K562 treated with DMSO at 1 percent for 24 hours (cell line): ENCODE data around the gene UCN. TPM values are rescaled to one million over a fixed set of nuclear protein-coding genes. Genes with fewer than 3 reads are reported as not detected.

ENCODE experiments used
- total RNA-seq: library from RNA; unstranded; fragments of 300-600 nt; gene quantifications from 2 replicates; pipeline ENCODE4 v1.2.3, GENCODE V29; 2022; ENCODE audit warnings: low read depth; ENCODE audit not compliant: insufficient read depth

Gene UCN
- 5.5 and 11.2 TPM in 2 replicates for total RNA-seq

GRCh38 chr2:27308359-27308881, at the start of gene UCN:
TSS of gene UCN (minus strand) at chr2:27308445. CDS start at chr2:27307895, 550 bp downstream.

GRCh38 chr2:27356382-27357181, 48.3 kb upstream of the UCN start, which contains the start of gene GTF3C2:
TSS of gene GTF3C2 (minus strand) at chr2:27356764. CDS start at chr2:27343554, 13,210 bp downstream.

GRCh38 chr2:27322766-27323595, 14.7 kb upstream of the UCN start, which contains the start of gene MPV17:
TSS of gene MPV17 (minus strand) at chr2:27323097. CDS start at chr2:27322517, 580 bp downstream.

GRCh38 chr2:27281855-27282559, 26.2 kb downstream of the UCN start, which contains the start of gene TRIM54:
TSS of gene TRIM54 (plus strand) at chr2:27282429. CDS start at chr2:27282732, 303 bp downstream.

GRCh38 chr2:27275211-27276150, 32.8 kb downstream of the UCN start, which contains the start of gene DNAJC5G:
TSS of gene DNAJC5G (plus strand) at chr2:27275433. CDS start at chr2:27276729, 1,296 bp downstream.

GRCh38 chr2:27262379-27263286, 45.6 kb downstream of the UCN start, which contains the start of gene SLC30A3:
TSS of gene SLC30A3 (minus strand) at chr2:27263047. CDS start at chr2:27262906, 141 bp downstream.

Other genes starting within 250 kb of the UCN start
- 226 and 237 TPM in 2 replicates for gene OST4, start 236.8 kb downstream of the UCN start, total RNA-seq
- 4.9 and 5.4 TPM in 2 replicates for gene EMILIN1, start 229.8 kb downstream of the UCN start, total RNA-seq
- gene KHK, start 221.7 kb downstream of the UCN start, total RNA-seq: 18.6 and 18.8 TPM in 2 replicates
- gene CGREF1, start 189.3 kb downstream of the UCN start, total RNA-seq: 0.29 and 0.39 TPM in 2 replicates
- gene ABHD1, start 184.6 kb downstream of the UCN start, total RNA-seq: 0.23 and 0.66 TPM in 2 replicates
- 102 and 109 TPM in 2 replicates for gene PREB, start 173.8 kb downstream of the UCN start, total RNA-seq
- gene PRR30, start 169.0 kb downstream of the UCN start, total RNA-seq: not detected in 2 replicates
- gene TCF23, start 159.4 kb downstream of the UCN start, total RNA-seq: not detected in 2 replicates
- gene ATRAID, start 96.4 kb downstream of the UCN start, total RNA-seq: 99.2 and 103 TPM in 2 replicates
- 34.1 and 34.6 TPM in 2 replicates for gene SLC5A6, start 96.2 kb downstream of the UCN start, total RNA-seq
- 45.7 and 49.5 TPM in 2 replicates for gene CAD, start 91.1 kb downstream of the UCN start, total RNA-seq
- 2.3 and 2.8 TPM in 2 replicates for gene SLC30A3, start 45.4 kb downstream of the UCN start, total RNA-seq
- 0.30 TPM in 1 of 2 replicates, not detected in the other for gene DNAJC5G, start 33.0 kb downstream of the UCN start, total RNA-seq
- not detected in 2 replicates for gene TRIM54, start 26.0 kb downstream of the UCN start, total RNA-seq
- gene MPV17, start 14.7 kb upstream of the UCN start, total RNA-seq: 64.7 and 77.2 TPM in 2 replicates
- 48.9 and 53.5 TPM in 2 replicates for gene GTF3C2, start 48.3 kb upstream of the UCN start, total RNA-seq
- gene EIF2B4, start 61.9 kb upstream of the UCN start, total RNA-seq: 60.9 and 61.9 TPM in 2 replicates
- gene SNX17, start 62.2 kb upstream of the UCN start, total RNA-seq: 89.8 and 91.5 TPM in 2 replicates
- 16.2 and 19.4 TPM in 2 replicates for gene ZNF513, start 72.3 kb upstream of the UCN start, total RNA-seq
- 120 and 121 TPM in 2 replicates for gene PPM1G, start 101.1 kb upstream of the UCN start, total RNA-seq
- gene NRBP1, start 120.2 kb upstream of the UCN start, total RNA-seq: 68.5 and 71.1 TPM in 2 replicates
- 2.4 and 3.1 TPM in 2 replicates for gene KRTCAP3, start 133.9 kb upstream of the UCN start, total RNA-seq
- 11.7 and 13.2 TPM in 2 replicates for gene IFT172, start 181.3 kb upstream of the UCN start, total RNA-seq
- 26.3 and 28.8 TPM in 2 replicates for gene FNDC4, start 186.8 kb upstream of the UCN start, total RNA-seq
- gene GCKR, start 188.4 kb upstream of the UCN start, total RNA-seq: 0.52 TPM in 1 of 2 replicates, not detected in the other